GM18907 (cell line): Measurements from ENCODE around the gene IL10RB.

Experiments used
- ATAC-seq: cut with Tn5 transposase; IDR thresholded peaks from one replicate; pipeline ENCODE4 v1.9.1; 2021; ENCODE audit warnings: mild to moderate bottlenecking, moderate library complexity; ENCODE audit not compliant: unreplicated experiment

Gene IL10RB

DNA sequence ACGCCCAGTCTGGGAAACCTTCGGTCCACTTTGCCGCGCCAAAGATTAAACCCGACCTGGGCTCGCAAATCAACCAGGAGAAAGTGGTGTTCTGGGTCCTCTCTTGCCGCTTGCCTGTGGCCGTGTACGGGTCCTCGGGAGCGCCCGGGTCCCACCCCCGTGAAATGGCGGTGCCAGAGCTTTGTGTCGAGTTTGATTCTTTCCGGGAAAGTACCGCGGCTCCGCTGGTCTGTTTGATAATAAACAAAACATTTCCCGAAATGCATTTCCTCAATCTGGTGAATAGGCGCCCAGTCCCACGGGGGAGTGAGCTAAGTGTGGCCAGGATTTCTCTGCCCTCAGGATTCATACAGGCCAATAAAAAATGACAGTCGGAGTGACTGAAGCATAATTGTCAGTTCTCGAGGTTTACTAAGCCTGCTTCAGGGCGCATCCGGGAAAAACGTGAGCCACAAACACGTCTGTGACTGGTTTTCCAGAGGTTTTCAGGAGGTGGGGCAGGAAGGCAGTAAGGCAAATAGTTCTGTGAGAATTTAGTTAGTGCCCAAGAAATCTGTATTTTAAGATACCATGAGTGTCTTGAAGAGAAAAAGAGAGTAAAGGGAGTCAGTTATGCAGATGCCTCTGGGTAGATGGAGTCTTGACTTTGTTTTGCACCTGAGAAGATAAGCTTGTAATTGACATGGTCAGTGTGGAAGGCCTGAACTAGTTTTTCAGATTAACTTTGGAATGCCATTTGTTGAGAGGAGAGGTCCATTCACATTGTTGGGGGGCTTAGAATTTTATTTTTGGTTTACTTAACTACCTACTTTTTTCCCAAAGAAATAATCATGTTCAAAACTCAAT, 59.3 kb downstream of the IL10RB start:
- ATAC-seq, result peak; percentile 53

GRCh38 chr21:33327326-33327725, 61.2 kb downstream of the IL10RB start:
- no peak for ATAC-seq

- no peak for ATAC-seq
Measured at GRCh38 chr21:33327792-33328433, 61.7 kb downstream of the IL10RB start.

GRCh38 chr21:33330726-33331125, 64.6 kb downstream of the IL10RB start:
- ATAC-seq, result peak; percentile 16

- peak; percentile 66 for ATAC-seq
Measured at GRCh38 chr21:33332143-33332542, 66.0 kb downstream of the IL10RB start.

DNA sequence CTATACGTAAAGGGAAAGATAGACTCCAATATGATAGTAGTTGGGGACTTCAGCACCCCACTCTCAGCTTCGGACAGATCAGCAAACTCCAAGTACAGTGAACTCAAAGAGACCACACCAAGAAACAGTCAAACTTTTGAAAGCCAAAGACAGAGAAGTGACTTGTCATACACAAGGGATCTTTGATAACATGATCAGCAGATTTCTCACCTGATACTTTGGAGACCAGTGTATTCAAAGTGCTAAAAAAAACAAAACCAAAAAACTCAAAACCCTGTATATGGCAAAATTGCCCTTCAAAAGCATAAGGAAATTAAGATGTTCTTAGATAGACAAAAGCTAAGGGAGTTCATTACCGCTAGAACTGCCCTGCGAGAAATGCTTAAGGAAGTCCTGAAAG, 68.0 kb downstream of the IL10RB start:
- ATAC-seq, result no peak

DNA sequence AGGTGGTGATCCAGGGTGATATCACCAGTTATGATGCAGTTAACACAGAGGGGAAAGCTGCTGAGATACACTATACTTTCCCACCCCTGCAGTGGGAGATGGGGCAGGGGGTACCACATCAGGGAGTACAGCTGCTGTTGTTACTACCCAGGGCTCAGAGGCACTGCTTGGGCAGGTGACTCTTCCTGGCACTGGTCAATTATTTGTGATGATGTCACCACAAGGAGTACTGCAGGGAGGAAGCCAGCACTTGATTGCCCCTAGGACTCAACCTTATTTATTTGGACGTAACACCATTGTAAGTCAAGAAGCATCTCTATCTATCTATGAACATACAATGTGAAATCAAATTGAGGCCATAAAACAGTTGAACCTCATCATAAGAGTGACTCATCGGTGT, 68.7 kb downstream of the IL10RB start:
- no peak for ATAC-seq

DNA sequence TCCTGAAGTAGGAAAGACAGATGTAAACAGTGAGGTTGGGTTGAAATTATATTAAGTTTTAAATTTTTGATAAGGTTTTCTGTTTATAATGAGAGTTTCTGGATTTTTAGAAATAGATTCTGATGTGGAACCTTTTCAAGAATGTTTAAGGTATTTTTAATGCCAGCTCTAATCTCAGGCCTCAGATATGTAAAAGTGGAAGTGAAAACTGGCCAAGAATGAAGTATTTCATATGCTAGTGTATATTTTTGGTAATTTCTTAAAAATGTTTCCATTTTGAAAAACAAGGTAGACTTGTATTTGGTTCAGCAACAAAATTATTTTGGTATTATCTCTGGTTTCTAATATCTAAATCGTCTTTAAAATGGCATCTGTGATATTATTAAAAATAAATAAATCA, 73.0 kb downstream of the IL10RB start:
- ATAC-seq, result no peak

- ATAC-seq, result no peak
Measured at GRCh38 chr21:33339918-33340317, 73.8 kb downstream of the IL10RB start.

- no peak for ATAC-seq
Measured at GRCh38 chr21:33345751-33346238, 79.6 kb downstream of the IL10RB start.
